Sigmoid colon (tissue), 3 donors: ENCODE measurements around the gene LAMC3.

Experiments
- CTCF ChIP-seq, 4 experiments: fragments of 450-650 bp in 3 of 4; fragments of 200-600 bp in 1 of 4; IDR thresholded peaks; one replicate each; pipeline ENCODE4 v1.5.1; 2016 to 2019; ENCODE audit warnings: antibody characterized with exemption in 4 of 4, mild to moderate bottlenecking in 3 of 4, moderate library complexity in 2 of 4
- POLR2A ChIP-seq, 2 donors: fragments of 450-650 bp; IDR thresholded peaks; one replicate each; pipeline ENCODE4 v1.6.1; 2016; ENCODE audit warnings: antibody characterized with exemption in 2 of 2, mild to moderate bottlenecking in 2 of 2, moderate library complexity in 2 of 2

- TF ChIP-seq POLR2A (IDR thresholded peaks at IDR 0.05) (no peak), CTCF (IDR thresholded peaks at IDR 0.05) (no peak)
Measured at GRCh38 chr9:131006601-131007000, 2.4 kb upstream of the LAMC3 start.
